ENCODE results near the gene MAB21L3. TPM values are rescaled to one million over a fixed set of nuclear protein-coding genes. Genes with fewer than 3 reads are reported as not detected.

MAB21L3 gene
- total RNA-seq, 1 experiment from 2014 or later = 1.4 TPM

GRCh38 chr1:116170721-116171589 is 59.8 kb downstream of the MAB21L3 start:
- H3K36me3 ChIP-seq (ENCODE audit: low read depth, low read length) = no peaks in the 10 kb centered on the region
- POLR2A ChIA-PET (ENCODE audit: unreplicated experiment) = no interaction called here
- DNase-seq (no peak), ATAC-seq (no peak)
- H3K4me1 ChIP-seq (ENCODE audit: insufficient read depth, low read length) = no peaks in the 10 kb centered on the region
- no peak overlapping the region for H3K4me2 ChIP-seq (ENCODE audit: low read length)
- H3K9me2 ChIP-seq (replicated peaks; ENCODE audit: low read length) = no peaks in the 10 kb centered on the region
- BruUV-seq (replicated peaks) = no TSS peak
- H3K9ac ChIP-seq (ENCODE audit: low read length) = no peak overlapping the region
- no peak for TF ChIP-seq EZH2 (IDR thresholded peaks at IDR 0.05; ENCODE audit: low read length, unreplicated experiment)
- no peak for TF ChIP-seq EZH2phosphoT487 (IDR thresholded peaks at IDR 0.05; ENCODE audit: borderline replicate concordance, low read length)
- TF ChIP-seq CTCF (conservative IDR thresholded peaks at IDR 0.05; ENCODE audit: low read depth, low read length) = no peak
- intact Hi-C loops (cut with micrococcal nuclease) = no loop called here
- no peaks in the 10 kb centered on the region for H3K9me3 ChIP-seq (ENCODE audit: low read length)
- H3K79me2 ChIP-seq (ENCODE audit: low read length) = no peaks in the 10 kb centered on the region
- 0 out of 2 replicates have a peak, but pooled peaks cover 7% of the 10 kb centered on the region for H3K27me3 ChIP-seq (ENCODE audit: low read length)
- H4K20me1 ChIP-seq (ENCODE audit: low read length) = no peaks in the 10 kb centered on the region
- H3F3A ChIP-seq (ENCODE audit: low read length, unreplicated experiment) = no peaks in the 10 kb centered on the region
- no peak overlapping the region for H3K4me3 ChIP-seq (ENCODE audit: low read length)
- CTCF ChIA-PET = interaction anchor here (0.6 kb wide), 1 partner anchor 328 kb away, joined by 3 read pairs; no protein-coding TSS in a partner anchor
- H2AFZ ChIP-seq (ENCODE audit: low read length) = no peak overlapping the region
- H3K27ac ChIP-seq (ENCODE audit: low read length) = no peak overlapping the region

- intact Hi-C loops (cut with micrococcal nuclease) = no loop called here
- Histone ChIP-seq H3K9ac (ENCODE audit: low read length) (no peak overlapping the region), H3K36me3 (ENCODE audit: low read depth, low read length) (no peaks in the 10 kb centered on the region), H3K4me3 (ENCODE audit: low read length) (no peak overlapping the region), H2AFZ (ENCODE audit: low read length) (no peak overlapping the region), H3K27me3 (ENCODE audit: low read length) (0 out of 2 replicates have a peak, but pooled peaks cover 7% of the 10 kb centered on the region), H3K4me2 (ENCODE audit: low read length) (no peak overlapping the region), H3K79me2 (ENCODE audit: low read length) (no peaks in the 10 kb centered on the region), H3K4me1 (ENCODE audit: insufficient read depth, low read length) (no peaks in the 10 kb centered on the region), H3K9me2 (replicated peaks; ENCODE audit: low read length) (no peaks in the 10 kb centered on the region), H3F3A (ENCODE audit: low read length, unreplicated experiment) (no peaks in the 10 kb centered on the region), H4K20me1 (ENCODE audit: low read length) (no peaks in the 10 kb centered on the region), H3K27ac (ENCODE audit: low read length) (no peak overlapping the region), H3K9me3 (ENCODE audit: low read length) (no peaks in the 10 kb centered on the region)
- POLR2A ChIA-PET (ENCODE audit: unreplicated experiment) = interaction anchor here (0.7 kb wide), 1 partner anchor 23 kb away, joined by 4 read pairs; no protein-coding TSS in a partner anchor
- CTCF ChIA-PET = no interaction called here
- no TSS peak for BruUV-seq (replicated peaks)
- TF ChIP-seq CTCF (conservative IDR thresholded peaks at IDR 0.05; ENCODE audit: low read depth, low read length) (no peak), EZH2phosphoT487 (IDR thresholded peaks at IDR 0.05; ENCODE audit: borderline replicate concordance, low read length) (no peak), EZH2 (IDR thresholded peaks at IDR 0.05; ENCODE audit: low read length, unreplicated experiment) (no peak)
- ATAC-seq = no peak
- DNase-seq = no peak
These were observed 61.5 kb downstream of the MAB21L3 start for GRCh38 chr1:116172666-116173065.

- Histone ChIP-seq H3K4me2 (ENCODE audit: low read length) (no peak overlapping the region), H3K4me3 (ENCODE audit: low read length) (no peak overlapping the region), H3F3A (ENCODE audit: low read length, unreplicated experiment) (no peaks in the 10 kb centered on the region), H3K9me3 (ENCODE audit: low read length) (no peaks in the 10 kb centered on the region), H3K79me2 (ENCODE audit: low read length) (no peaks in the 10 kb centered on the region), H4K20me1 (ENCODE audit: low read length) (no peaks in the 10 kb centered on the region), H3K9me2 (replicated peaks; ENCODE audit: low read length) (no peaks in the 10 kb centered on the region), H3K27ac (ENCODE audit: low read length) (no peak overlapping the region), H3K4me1 (ENCODE audit: insufficient read depth, low read length) (no peaks in the 10 kb centered on the region), H3K9ac (ENCODE audit: low read length) (no peak overlapping the region), H2AFZ (ENCODE audit: low read length) (no peak overlapping the region), H3K36me3 (ENCODE audit: low read depth, low read length) (no peaks in the 10 kb centered on the region), H3K27me3 (ENCODE audit: low read length) (0 out of 2 replicates have a peak, but pooled peaks cover 7% of the 10 kb centered on the region)
- ChIA-PET CTCF (no interaction called here), POLR2A (ENCODE audit: unreplicated experiment) (interaction anchor here (0.6 kb wide), 1 partner anchor 21 kb away, joined by 4 read pairs; no protein-coding TSS in a partner anchor)
- BruUV-seq (replicated peaks) = no TSS peak
- TF ChIP-seq CTCF (conservative IDR thresholded peaks at IDR 0.05; ENCODE audit: low read depth, low read length) (no peak), EZH2phosphoT487 (IDR thresholded peaks at IDR 0.05; ENCODE audit: borderline replicate concordance, low read length) (no peak), EZH2 (IDR thresholded peaks at IDR 0.05; ENCODE audit: low read length, unreplicated experiment) (no peak)
- ATAC-seq (no peak), DNase-seq (no peak)
- intact Hi-C loops (cut with micrococcal nuclease) = no loop called here
These were observed 64.4 kb downstream of the MAB21L3 start for GRCh38 chr1:116175611-116176010.

Measured in PC-3 (cell line).